DMS 273 (cell line): Measurements from ENCODE around the gene SEPTIN5.

Source experiments
- DNase-seq: peaks from one replicate; lab custom pipeline; 2025; ENCODE audit not compliant: unreplicated experiment; lab: John Stamatoyannopoulos, UW

SEPTIN5 gene

GRCh38 chr22:19746726-19747125, 32.4 kb downstream of the SEPTIN5 start:
- DNase-seq, result no peak

- no peak for DNase-seq
These were observed 33.2 kb downstream of the SEPTIN5 start for GRCh38 chr22:19747551-19747950.

- no peak for DNase-seq
These were observed 33.8 kb downstream of the SEPTIN5 start for GRCh38 chr22:19748139-19748538.

GRCh38 chr22:19748991-19749664, 34.8 kb downstream of the SEPTIN5 start:
- DNase-seq, result no peak

DNA sequence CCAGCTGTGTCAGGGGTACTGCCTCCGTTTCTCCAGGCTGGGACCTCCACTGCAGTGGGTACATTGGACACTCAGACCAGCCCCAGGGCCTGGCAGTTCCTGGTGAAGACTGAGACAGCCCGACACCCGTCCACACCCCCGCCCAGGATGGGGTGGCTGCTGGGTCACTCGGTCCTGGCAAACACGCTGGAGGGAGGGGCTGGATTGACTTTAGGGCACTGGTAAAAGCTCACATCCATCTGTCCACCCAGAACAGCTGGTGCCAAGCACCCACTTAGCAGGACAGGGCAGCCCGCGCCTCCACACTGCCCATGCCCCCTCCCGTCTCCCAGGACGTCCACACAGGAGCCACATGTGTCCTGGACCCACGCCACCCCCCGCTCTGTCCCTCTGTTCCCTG, 35.6 kb downstream of the SEPTIN5 start:
- DNase-seq, result no peak

DNA sequence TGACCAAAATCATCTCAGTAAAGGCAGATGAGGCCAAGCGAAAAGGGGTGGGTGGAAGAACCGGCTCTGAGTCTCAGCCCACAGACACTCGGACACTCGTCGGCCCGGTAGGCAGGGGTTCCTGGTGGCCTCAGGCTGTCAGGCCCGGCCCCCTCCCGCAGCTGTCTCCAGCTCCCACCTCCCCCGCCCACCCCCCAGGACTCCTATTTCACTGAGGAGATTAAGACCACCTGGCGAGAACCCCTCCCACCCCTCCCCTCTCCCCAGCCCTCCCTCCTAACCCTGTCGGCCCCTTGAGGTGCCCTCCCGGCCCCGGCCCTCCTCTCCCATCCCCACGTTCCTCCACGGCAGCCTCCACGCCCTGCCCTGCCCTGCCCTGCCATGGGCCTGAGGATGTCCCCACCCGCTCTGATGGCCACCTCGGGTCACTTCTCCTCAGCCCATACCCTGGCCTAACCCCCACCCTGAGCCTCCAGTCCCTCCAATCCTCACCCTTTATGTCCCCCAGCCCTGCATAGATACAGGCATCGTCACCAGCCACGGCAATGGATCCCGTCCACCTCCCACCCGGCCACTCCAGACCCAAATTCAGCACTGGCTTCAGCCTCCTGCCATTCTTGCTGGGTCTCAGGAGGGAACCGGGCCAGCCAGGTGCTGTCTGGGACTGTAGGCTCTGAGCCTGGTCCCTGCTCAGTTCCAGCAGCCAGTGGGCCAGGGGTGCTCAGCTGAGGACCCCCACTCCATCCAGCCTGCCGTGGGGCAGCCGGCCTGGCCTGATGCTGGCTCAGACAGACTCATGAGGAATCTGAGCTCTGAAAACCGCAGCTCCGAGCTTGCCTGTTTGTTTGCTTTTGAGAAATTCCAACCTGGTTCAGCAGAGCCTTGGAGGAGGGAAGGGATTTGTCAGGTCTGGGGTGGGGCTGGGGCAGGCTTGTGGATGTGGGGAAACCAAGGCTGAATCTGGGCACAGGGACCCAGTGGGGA, 36.5 kb downstream of the SEPTIN5 start:
- DNase-seq, result no peak

- no peak for DNase-seq
These were observed 37.4 kb downstream of the SEPTIN5 start for GRCh38 chr22:19751497-19752245.

GRCh38 chr22:19753090-19753842, 39.0 kb downstream of the SEPTIN5 start:
- DNase-seq, result no peak

GRCh38 chr22:19753996-19754700, 39.8 kb downstream of the SEPTIN5 start:
- DNase-seq, result no peak

- no peak for DNase-seq
These were observed 40.4 kb downstream of the SEPTIN5 start for GRCh38 chr22:19754701-19755144.

GRCh38 chr22:19755145-19755710, 40.9 kb downstream of the SEPTIN5 start:
- peak; percentile 44 for DNase-seq

GRCh38 chr22:19755722-19756287, 41.5 kb downstream of the SEPTIN5 start:
- DNase-seq, result no peak

DNA sequence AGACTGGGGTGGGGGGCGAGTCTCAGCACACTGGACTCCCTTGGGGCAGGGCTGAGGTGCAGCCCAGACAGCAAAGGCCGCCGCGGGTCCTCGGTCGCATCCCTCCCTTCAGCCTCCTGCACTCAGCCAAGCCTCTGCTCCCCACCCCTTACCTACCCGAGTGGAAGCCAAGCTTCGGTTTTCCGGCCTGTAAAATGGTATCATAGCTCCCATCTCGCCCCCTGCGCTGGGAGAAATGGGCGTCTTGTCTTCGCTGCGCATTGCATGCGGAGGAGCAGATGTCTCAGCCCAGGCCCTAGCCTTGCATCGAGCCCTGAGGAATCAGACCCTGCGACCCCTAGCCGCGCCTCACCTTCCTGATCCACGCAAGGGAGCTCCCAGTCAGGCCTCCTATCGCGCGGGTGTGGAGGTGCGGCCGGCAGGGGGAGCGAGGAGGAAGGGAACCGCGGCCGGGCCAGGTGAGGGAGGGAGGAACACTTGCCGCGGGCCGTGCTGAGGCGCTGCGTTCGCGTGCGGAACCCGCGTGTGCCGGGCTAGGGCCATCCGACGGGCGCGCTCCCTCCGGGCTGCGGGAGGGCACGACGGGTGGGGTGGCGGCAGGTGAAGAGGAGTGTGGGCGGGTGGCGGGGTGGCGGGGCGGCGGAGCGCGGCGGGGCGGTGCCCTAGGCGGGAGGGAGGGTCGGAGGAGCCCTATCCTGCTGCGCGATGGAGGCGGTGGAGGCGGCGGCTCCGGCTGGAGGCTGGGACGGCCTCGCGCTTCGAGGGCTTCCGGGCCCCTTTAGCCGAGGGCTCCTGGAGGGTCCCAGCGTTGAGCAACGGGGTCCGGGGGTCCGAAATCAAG, 42.2 kb downstream of the SEPTIN5 start:
- DNase-seq, result peak; percentile 65

DNA sequence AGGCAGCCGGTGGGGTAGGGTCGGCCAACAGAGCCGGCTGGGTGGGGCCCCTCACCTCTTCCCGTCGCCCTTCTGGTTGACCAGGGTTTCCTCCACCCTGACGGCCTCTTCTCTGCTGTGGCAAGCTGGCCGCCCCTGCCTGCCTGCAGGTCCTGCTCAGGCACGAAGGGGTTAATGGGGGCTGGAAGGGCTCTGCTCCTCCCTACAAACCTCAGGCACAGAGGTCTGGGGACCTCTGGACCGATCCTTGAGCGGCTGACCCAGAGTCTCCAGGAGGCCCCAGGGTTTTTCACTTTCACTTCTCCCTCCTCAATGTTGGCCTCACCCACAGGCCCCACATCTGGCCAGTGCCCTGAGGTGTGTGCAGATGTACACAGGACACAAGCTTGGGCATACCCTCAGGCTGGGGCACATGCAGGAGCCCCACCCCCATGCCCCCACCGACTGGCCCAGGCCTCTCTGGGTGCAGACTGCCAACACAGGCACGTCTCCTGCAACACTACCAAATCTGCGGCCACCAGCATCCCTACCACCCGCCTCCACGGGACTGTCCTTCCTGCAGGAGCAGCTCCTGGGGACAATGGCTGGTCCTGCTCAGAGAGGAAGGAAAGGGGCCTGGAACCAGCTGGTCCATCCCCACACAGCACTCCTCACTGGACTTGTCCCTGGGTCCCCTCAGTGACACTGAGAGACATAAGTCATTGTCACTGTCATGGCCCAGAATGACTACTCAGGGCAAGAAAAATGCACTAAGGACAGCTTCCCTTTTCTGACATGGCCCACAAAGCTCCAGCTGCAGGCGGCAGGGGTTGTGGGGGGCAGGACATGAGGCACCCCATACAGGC, 43.1 kb downstream of the SEPTIN5 start:
- DNase-seq, result no peak

GRCh38 chr22:19757985-19758895, 43.9 kb downstream of the SEPTIN5 start:
- no peak for DNase-seq

- DNase-seq, result no peak
These were observed 44.7 kb downstream of the SEPTIN5 start for GRCh38 chr22:19758896-19759426.
